CD14-positive monocyte (primary cell): ENCODE data around the gene ACOT11. TPM values are rescaled to one million over a fixed set of nuclear protein-coding genes. Genes with fewer than 3 reads are reported as not detected.

ENCODE experiments used
- DNase-seq, 3 donors: peaks; one replicate each; pipeline ENCODE4 v3.0.0-alpha.2; 2011 to 2022
- H2AFZ ChIP-seq: 2 replicates; pipeline ENCODE4 v1.6.0; 2012; ENCODE audit warnings: mild to moderate bottlenecking, low read depth, low read length, inconsistent platforms; ENCODE audit not compliant: insufficient read depth, poor library complexity, severe bottlenecking
- H3K27ac ChIP-seq, 2 donors: 1 replicate in 1 of 2; 2 replicates in 1 of 2; pipeline ENCODE4 v1.5.1; 2012 to 2013; ENCODE audit warnings: low read length in 2 of 2, control low read depth in 1 of 2, inconsistent platforms in 1 of 2, low read depth in 1 of 2, mild to moderate bottlenecking in 1 of 2
- H3K27me3 ChIP-seq, 2 donors: one replicate each; pipeline versions ENCODE4 v1.6.0 to v1.6.1; 2011 to 2013; ENCODE audit warnings: low read length in 2 of 2; ENCODE audit not compliant: control insufficient read depth in 2 of 2, insufficient read depth in 2 of 2
- H3K36me3 ChIP-seq, 2 donors: replicated peaks in 1 of 2; 1 replicate in 1 of 2; 2 replicates in 1 of 2; pipeline versions ENCODE4 v1.5.1 to v1.6.1; 2012 to 2013; ENCODE audit warnings: low read length in 2 of 2, control low read depth in 1 of 2, inconsistent platforms in 1 of 2, mild to moderate bottlenecking in 1 of 2; ENCODE audit not compliant: insufficient read depth in 2 of 2, control insufficient read depth in 1 of 2
- H3K4me1 ChIP-seq, 2 donors: 1 replicate in 1 of 2; 2 replicates in 1 of 2; pipeline versions ENCODE4 v1.5.1 to v1.6.1; 2012 to 2013; ENCODE audit warnings: low read length in 2 of 2, control low read depth in 1 of 2, inconsistent platforms in 1 of 2, mild to moderate bottlenecking in 1 of 2, moderate library complexity in 1 of 2; ENCODE audit not compliant: insufficient read depth in 2 of 2, control insufficient read depth in 1 of 2
- H3K4me2 ChIP-seq: replicated peaks from 2 replicates; pipeline ENCODE3; 2012; ENCODE audit warnings: low read length, moderate library complexity, mild to moderate bottlenecking; ENCODE audit not compliant: poor library complexity, severe bottlenecking; ENCODE audit errors: extremely low read depth
- H3K4me3 ChIP-seq, 3 experiments: fragments of 200-600 bp in 1 of 3; sonication (generic) in 1 of 3; replicated peaks in 1 of 3; 1 replicate in 2 of 3; 2 replicates in 1 of 3; pipeline ENCODE4 v1.5.1; 2011 to 2013; ENCODE audit warnings: low read length in 3 of 3, mild to moderate bottlenecking in 3 of 3, control low read depth in 2 of 3, low read depth in 2 of 3, inconsistent platforms in 1 of 3, moderate library complexity in 1 of 3
- H3K79me2 ChIP-seq: 2 replicates; pipeline ENCODE4 v1.6.0; 2012; ENCODE audit warnings: mild to moderate bottlenecking, control low read depth, inconsistent platforms, low read length, moderate library complexity; ENCODE audit not compliant: insufficient read depth
- H3K9ac ChIP-seq: 2 replicates; pipeline ENCODE4 v1.6.0; 2017; ENCODE audit warnings: low read length, mild to moderate bottlenecking; ENCODE audit not compliant: insufficient read depth, poor library complexity, severe bottlenecking
- H3K9me3 ChIP-seq, 2 donors: replicated peaks in 1 of 2; 1 replicate in 1 of 2; 2 replicates in 1 of 2; pipeline versions ENCODE4 v1.5.1 to v1.6.1; 2012 to 2013; ENCODE audit warnings: low read length in 2 of 2, control low read depth in 1 of 2; ENCODE audit not compliant: control insufficient read depth in 1 of 2, insufficient read depth in 1 of 2
- H4K20me1 ChIP-seq: 2 replicates; pipeline ENCODE4 v1.6.0; 2012; ENCODE audit warnings: mild to moderate bottlenecking, low read length, control low read depth, moderate library complexity; ENCODE audit not compliant: insufficient read depth
- H3K27ac Mint-ChIP-seq, 7 donors: one replicate each; pipeline ENCODE4 v1.8.0; 2020; ENCODE audit warnings: mild to moderate bottlenecking in 7 of 7, mixed read lengths in 7 of 7, moderate library complexity in 6 of 7, inconsistent platforms in 2 of 7
- H3K27me3 Mint-ChIP-seq, 3 donors: one replicate each; pipeline ENCODE4 v1.8.0; 2021 to 2022; ENCODE audit warnings: low read depth in 3 of 3, mild to moderate bottlenecking in 3 of 3, mixed read lengths in 3 of 3, moderate library complexity in 3 of 3, inconsistent platforms in 1 of 3
- H3K36me3 Mint-ChIP-seq, 2 donors: one replicate each; pipeline ENCODE4 v1.8.0; 2020; ENCODE audit warnings: mixed read lengths in 2 of 2, inconsistent platforms in 1 of 2, mild to moderate bottlenecking in 1 of 2
- H3K4me1 Mint-ChIP-seq: one replicate; pipeline ENCODE4 v1.8.0; 2020; ENCODE audit warnings: mild to moderate bottlenecking, mixed read lengths
- H3K4me3 Mint-ChIP-seq, 2 donors: one replicate each; pipeline ENCODE4 v1.8.0; 2020; ENCODE audit warnings: mild to moderate bottlenecking in 2 of 2, mixed read lengths in 2 of 2, moderate library complexity in 1 of 2
- H3K9me3 Mint-ChIP-seq, 7 donors: one replicate each; pipeline ENCODE4 v1.8.0; 2020 to 2022; ENCODE audit warnings: mixed read lengths in 7 of 7, mild to moderate bottlenecking in 6 of 7, moderate library complexity in 6 of 7, inconsistent platforms in 2 of 7
- CTCF ChIP-seq: fragments of 200-600 bp; IDR thresholded peaks from one replicate; pipeline ENCODE4 v1.8.0; 2022; ENCODE audit warnings: antibody characterized with exemption, mild to moderate bottlenecking
- WGBS: methylation state at CpG from one replicate; pipeline ENCODE4 v1.1.5; 2013; ENCODE audit warnings: missing lambda C conversion rate; ENCODE audit not compliant: insufficient coverage; 5-methylcytosine and 5-hydroxymethylcytosine counted together
- intact Hi-C, 2 donors: fragments of 100-400 bp; cut with micrococcal nuclease; formaldehyde crosslinking; loops; one replicate each; pipeline versions ENCODE4 v1.15.0 to v1.15.1; 2023
- polyA plus RNA-seq, 3 donors: library from polyadenylated mRNA; depleted of rRNA in 1 of 3; unstranded in 2 of 3; stranded (reverse) in 1 of 3; fragments of 300-500 nt in 2 of 3; fragments of >200 nt in 1 of 3; fragmentation: Illumina TruSeq in 2 of 3; gene quantifications; 1 replicate in 2 of 3; 2 replicates in 1 of 3; pipeline ENCODE4 v1.2.3, GENCODE V29; 2012 to 2021

ACOT11 gene
- polyA plus RNA-seq, 3 donors = 0.18 to 2.1 (median 0.79) TPM

- Histone ChIP-seq H3K27ac (no peak overlapping the region), H3K9me3 (no peaks in the 10 kb centered on the region), H4K20me1 (no peaks in the 10 kb centered on the region), H3K36me3 (no peaks in the 10 kb centered on the region), H3K4me2 (no peak overlapping the region), H2AFZ (no peak overlapping the region), H3K4me3 (no peak overlapping the region), H3K79me2 (no peaks in the 10 kb centered on the region), H3K9ac (no peak overlapping the region), H3K4me1 (no peaks in the 10 kb centered on the region), H3K27me3 (no peaks in the 10 kb centered on the region)
- 98% methylated on average over 17 of the region's 17 CpGs for WGBS
- no peaks in the 10 kb centered on the region for H3K9me3 Mint-ChIP-seq
- H3K27me3 Mint-ChIP-seq = peaks cover 0 to 2% (median 0%) of the 10 kb centered on the region in 3 donors
- intact Hi-C loops = no loop called here
- H3K4me1 Mint-ChIP-seq = no peaks in the 10 kb centered on the region
- peaks cover 5 to 6% of the 10 kb centered on the region in 2 donors for H3K36me3 Mint-ChIP-seq
- H3K27ac Mint-ChIP-seq = peak overlapping the region in 1 of 7 donors; percentile 35
- DNase-seq = no peak
- no peak overlapping the region for H3K4me3 Mint-ChIP-seq
- TF ChIP-seq CTCF = no peak
Measured at GRCh38 chr1:54584575-54584974, 36.5 kb downstream of the ACOT11 start.

GRCh38 chr1:54585181-54586066 is 37.4 kb downstream of the ACOT11 start:
- no peak overlapping the region for H3K4me3 ChIP-seq
- no peak overlapping the region for H3K9ac ChIP-seq
- H2AFZ ChIP-seq = no peak overlapping the region
- H3K36me3 ChIP-seq = no peaks in the 10 kb centered on the region
- H3K27ac Mint-ChIP-seq = peak overlapping the region in 2 of 7 donors; percentile 20 to 37
- H4K20me1 ChIP-seq = no peaks in the 10 kb centered on the region
- peaks cover 10% of the 10 kb centered on the region in 2 donors for H3K36me3 Mint-ChIP-seq
- H3K27me3 Mint-ChIP-seq = peaks cover 0 to 2% (median 0%) of the 10 kb centered on the region in 3 donors
- H3K4me1 Mint-ChIP-seq = no peaks in the 10 kb centered on the region
- H3K9me3 ChIP-seq = no peaks in the 10 kb centered on the region
- DNase-seq = no peak
- no peak for TF ChIP-seq CTCF
- intact Hi-C loops = no loop called here
- no peaks in the 10 kb centered on the region for H3K79me2 ChIP-seq
- no peak overlapping the region for H3K4me3 Mint-ChIP-seq
- H3K4me1 ChIP-seq = no peaks in the 10 kb centered on the region
- no peak overlapping the region for H3K4me2 ChIP-seq
- H3K27me3 ChIP-seq = no peaks in the 10 kb centered on the region
- no peaks in the 10 kb centered on the region for H3K9me3 Mint-ChIP-seq
- H3K27ac ChIP-seq = no peak overlapping the region
- WGBS = 96% methylated on average over 13 of the region's 15 CpGs
